Osteoblast (primary cell): ENCODE measurements around the gene ZBTB21. TPM values are rescaled to one million over a fixed set of nuclear protein-coding genes. Genes with fewer than 3 reads are reported as not detected.

Experiments used
- DNase-seq: peaks from one replicate; pipeline ENCODE4 v3.0.0; 2011; ENCODE audit warnings: low spot score, mixed read lengths; ENCODE audit not compliant: insufficient read length; ENCODE audit errors: missing footprints
- H2AFZ ChIP-seq: 2 replicates; pipeline ENCODE4 v1.6.0; 2011; ENCODE audit warnings: mild to moderate bottlenecking, low read length
- H3K27ac ChIP-seq: 2 replicates; pipeline ENCODE4 v1.5.1; 2011; ENCODE audit warnings: mild to moderate bottlenecking, low read depth, low read length, moderate library complexity
- H3K27me3 ChIP-seq: 2 replicates; pipeline ENCODE4 v1.6.0; 2012; ENCODE audit warnings: mild to moderate bottlenecking, control low read depth, inconsistent platforms, low read length, moderate library complexity; ENCODE audit not compliant: insufficient read depth
- H3K36me3 ChIP-seq: 2 replicates; pipeline ENCODE4 v1.5.1; 2011; ENCODE audit warnings: mild to moderate bottlenecking, low read length, control low read depth, moderate library complexity; ENCODE audit not compliant: insufficient read depth
- H3K4me1 ChIP-seq: 2 replicates; pipeline ENCODE4 v1.5.1; 2011; ENCODE audit warnings: mild to moderate bottlenecking, low read length, control low read depth, moderate library complexity; ENCODE audit not compliant: insufficient read depth
- H3K4me2 ChIP-seq: 2 replicates; pipeline ENCODE4 v1.6.0; 2011; ENCODE audit warnings: mild to moderate bottlenecking, low read length; ENCODE audit not compliant: insufficient read depth
- H3K4me3 ChIP-seq: fragments of 200-600 bp; sonication (generic); 3 replicates; pipeline ENCODE4 v1.5.1; 2012; ENCODE audit warnings: mild to moderate bottlenecking, low read length, inconsistent platforms; ENCODE audit not compliant: insufficient read depth
- H3K79me2 ChIP-seq: 2 replicates; pipeline ENCODE4 v1.6.0; 2012; ENCODE audit warnings: mild to moderate bottlenecking, low read length, control low read depth, inconsistent platforms; ENCODE audit not compliant: insufficient read depth
- H3K9me3 ChIP-seq: 2 replicates; pipeline ENCODE4 v1.5.1; 2011; ENCODE audit warnings: low read depth, low read length, control low read depth
- H4K20me1 ChIP-seq: 2 replicates; pipeline ENCODE4 v1.6.0; 2012; ENCODE audit warnings: mild to moderate bottlenecking, low read length, control low read depth; ENCODE audit not compliant: insufficient read depth
- CTCF ChIP-seq: IDR thresholded peaks from 2 replicates; pipeline ENCODE4 v1.5.1; 2011; ENCODE audit warnings: mild to moderate bottlenecking, low read depth, low read length, moderate library complexity; ENCODE audit errors: extremely low read depth
- total RNA-seq: library from RNA; depleted of rRNA; stranded (reverse); fragments of >200 nt; gene quantifications from 2 replicates; pipeline ENCODE4 v1.2.3, GENCODE V29; 2012

Gene ZBTB21
- total RNA-seq, 1 donor: 12.7 TPM

GRCh38 chr21:42042651-42043050 lies 32.5 kb upstream of the ZBTB21 start:
- no peak overlapping the region for H3K4me2 ChIP-seq
- no peaks in the 10 kb centered on the region for H3K27me3 ChIP-seq
- no peak for TF ChIP-seq CTCF
- no peak overlapping the region for H3K4me3 ChIP-seq
- no peak overlapping the region for H3K27ac ChIP-seq
- H4K20me1 ChIP-seq: no peaks in the 10 kb centered on the region
- peaks cover 35% of the 10 kb centered on the region for H3K4me1 ChIP-seq
- no peak for DNase-seq
- no peaks in the 10 kb centered on the region for H3K36me3 ChIP-seq
- no peak overlapping the region for H2AFZ ChIP-seq
- no peaks in the 10 kb centered on the region for H3K9me3 ChIP-seq
- no peaks in the 10 kb centered on the region for H3K79me2 ChIP-seq

- H2AFZ ChIP-seq: no peak overlapping the region
- peaks cover 28% of the 10 kb centered on the region for H3K4me1 ChIP-seq
- H4K20me1 ChIP-seq: no peaks in the 10 kb centered on the region
- no peak for DNase-seq
- no peak overlapping the region for H3K4me3 ChIP-seq
- no peaks in the 10 kb centered on the region for H3K9me3 ChIP-seq
- H3K36me3 ChIP-seq: no peaks in the 10 kb centered on the region
- TF ChIP-seq CTCF: no peak
- peak overlapping the region; percentile 99 for H3K27ac ChIP-seq
- H3K4me2 ChIP-seq: no peak overlapping the region
- H3K27me3 ChIP-seq: no peaks in the 10 kb centered on the region
- no peaks in the 10 kb centered on the region for H3K79me2 ChIP-seq
Observed at GRCh38 chr21:42041711-42042110, 31.6 kb upstream of the ZBTB21 start.

GRCh38 chr21:42041246-42041645 lies 31.1 kb upstream of the ZBTB21 start:
- Histone ChIP-seq H2AFZ (no peak overlapping the region), H3K4me2 (no peak overlapping the region), H3K4me1 (peaks cover 28% of the 10 kb centered on the region), H3K4me3 (no peak overlapping the region), H3K27ac (peak overlapping the region; percentile 99), H3K27me3 (no peaks in the 10 kb centered on the region), H3K79me2 (no peaks in the 10 kb centered on the region), H3K9me3 (no peaks in the 10 kb centered on the region), H4K20me1 (no peaks in the 10 kb centered on the region), H3K36me3 (no peaks in the 10 kb centered on the region)
- no peak for TF ChIP-seq CTCF
- DNase-seq: no peak

DNA sequence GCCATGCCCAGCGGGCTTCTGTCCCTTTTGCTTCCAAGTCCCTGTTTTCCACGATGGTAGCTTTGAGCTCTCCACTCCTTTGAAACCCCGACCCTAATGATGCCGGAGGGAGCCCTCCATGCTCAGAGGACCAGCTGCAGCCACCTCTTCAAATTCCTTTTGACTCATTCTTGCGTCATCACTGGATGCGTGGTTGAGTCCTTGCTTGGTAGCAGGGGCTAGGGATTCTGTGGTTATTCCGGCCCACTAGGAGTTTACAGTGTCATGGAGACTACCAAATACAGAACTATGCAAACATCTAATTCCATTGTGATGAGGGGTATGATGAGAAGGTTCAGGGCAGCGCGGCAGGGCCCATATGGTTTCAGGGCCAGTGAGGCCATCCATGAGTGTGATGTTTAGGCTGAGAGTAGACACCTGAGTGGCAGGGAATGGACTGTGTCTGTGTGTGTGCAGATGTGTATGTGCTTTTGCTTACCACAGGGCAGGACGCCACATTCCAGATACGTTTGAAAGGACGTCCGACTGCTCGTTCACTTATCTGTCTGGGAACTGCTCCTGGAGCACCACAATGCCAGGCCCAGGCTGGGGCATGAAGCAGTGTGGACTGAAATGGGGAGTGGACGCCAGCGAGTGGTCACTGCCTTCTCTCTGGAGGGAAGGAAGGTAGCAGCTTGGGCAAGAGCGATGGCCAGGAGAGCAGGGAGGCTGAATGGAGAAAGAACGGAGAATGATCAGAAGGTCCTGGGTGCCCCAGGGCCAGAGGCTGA lies 30.4 kb upstream of the ZBTB21 start:
- peak overlapping the region; percentile 30 for H2AFZ ChIP-seq
- peaks cover 28% of the 10 kb centered on the region for H3K4me1 ChIP-seq

More for the DNA sequence above, 30.4 kb upstream of the ZBTB21 start:
- TF ChIP-seq CTCF: no peak
- peak; percentile 98 for DNase-seq
- Histone ChIP-seq H3K36me3 (no peaks in the 10 kb centered on the region), H4K20me1 (no peaks in the 10 kb centered on the region), H3K4me3 (peak overlapping the region; percentile 15), H3K9me3 (no peaks in the 10 kb centered on the region), H3K79me2 (no peaks in the 10 kb centered on the region), H3K27ac (peak overlapping the region; percentile 99), H3K4me2 (peak overlapping the region; percentile 53), H3K27me3 (no peaks in the 10 kb centered on the region)
